ENCODE data around the gene FAM13C.
A peak's percentile ranks its signal among the peaks of the same experiment; 100 is the strongest.

The FAM13C gene

DNA sequence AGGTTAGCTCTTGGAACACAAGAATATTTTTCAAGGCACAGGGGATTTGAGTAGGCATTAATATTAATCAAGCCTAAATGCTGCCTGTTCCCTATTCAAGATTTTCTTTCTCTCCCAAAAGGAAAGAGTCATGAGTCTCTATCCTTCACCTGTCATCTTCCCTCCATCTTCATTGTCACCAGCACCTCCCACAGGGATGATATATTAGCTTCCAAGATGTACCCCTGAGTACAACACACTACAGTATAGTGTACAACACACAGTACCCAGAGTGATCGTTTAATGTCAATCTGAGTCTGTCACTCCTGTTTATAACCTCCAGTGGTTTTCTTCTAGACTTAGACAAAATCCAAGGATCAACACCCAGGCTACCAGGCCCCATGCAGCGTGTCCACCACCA, 50.1 kb downstream of the FAM13C start:
- DNase-seq = no peak

DNA sequence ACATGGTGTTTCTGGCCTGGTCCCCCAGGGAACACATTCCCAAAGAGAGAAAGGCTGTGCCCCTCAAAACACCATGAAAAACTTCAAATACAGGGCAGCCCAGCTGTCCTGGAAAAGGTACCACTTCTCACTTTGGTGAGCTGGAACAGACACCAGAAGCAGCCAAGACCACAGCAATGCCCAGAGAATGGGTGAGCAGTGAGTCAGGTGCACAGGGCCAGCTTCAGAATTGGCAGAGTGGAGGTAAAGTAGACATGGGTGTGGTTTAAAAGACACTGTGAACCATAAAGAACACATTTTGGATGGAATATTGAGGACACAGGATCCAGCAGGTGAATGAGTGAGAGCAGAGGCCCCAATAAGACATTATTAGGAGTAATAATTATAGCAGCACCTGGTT, 51.3 kb downstream of the FAM13C start:
- no peak for DNase-seq

DNA sequence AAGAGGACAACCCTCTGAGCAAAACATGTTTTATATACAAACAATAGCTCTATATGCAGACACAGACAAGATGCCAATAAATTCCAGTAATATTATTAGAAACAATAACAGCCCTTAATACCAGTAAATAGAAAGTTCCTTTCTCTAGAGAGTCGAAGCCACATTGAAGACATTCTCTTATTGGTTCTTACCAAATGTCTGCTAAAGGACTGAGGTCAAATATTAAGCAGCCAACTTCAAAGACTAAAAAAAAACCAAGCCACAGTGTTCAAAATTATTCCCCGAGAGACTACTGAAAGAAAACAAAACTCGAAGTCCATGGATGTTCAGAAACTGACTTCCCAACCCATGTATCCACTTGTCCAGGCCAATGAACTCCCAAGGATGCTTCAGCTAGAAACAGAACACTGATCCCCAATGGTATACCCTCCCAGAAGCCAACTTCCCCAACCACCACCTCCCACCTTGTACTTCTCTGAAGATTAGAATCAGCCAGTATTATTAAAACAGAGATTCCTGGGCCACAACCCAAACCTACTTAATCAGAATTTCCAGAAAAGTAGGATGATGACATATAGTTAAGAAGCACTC, 51.9 kb downstream of the FAM13C start:
- DNase-seq = no peak

DNA sequence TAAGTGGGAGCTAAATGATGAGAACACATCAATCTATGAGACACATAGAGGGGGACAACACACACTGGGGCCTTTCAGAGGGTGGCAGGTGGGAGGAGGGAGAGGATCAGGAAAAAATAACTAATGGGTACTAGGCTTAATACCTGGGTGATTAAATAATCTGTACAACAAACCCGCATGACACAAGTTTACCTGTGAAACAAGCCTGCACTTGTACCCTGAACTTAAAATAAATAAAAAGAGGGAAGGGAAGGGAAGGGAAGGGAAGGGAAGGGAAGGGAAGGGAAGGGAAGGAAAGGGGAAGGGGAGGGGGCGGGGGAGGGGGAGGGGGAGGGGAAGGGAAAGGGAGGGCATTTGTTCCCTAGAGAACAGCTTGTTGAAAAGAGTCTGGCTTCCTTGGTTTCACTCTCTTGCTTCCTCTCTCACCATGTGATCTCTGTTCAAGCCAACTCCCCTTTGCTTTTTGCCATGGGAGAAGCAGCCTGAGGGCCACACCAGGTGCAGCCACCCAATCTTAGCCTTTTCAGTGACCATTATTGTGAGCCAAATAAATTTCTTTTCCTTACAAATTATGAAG, 57.7 kb downstream of the FAM13C start:
- DNase-seq = no peak

DNA sequence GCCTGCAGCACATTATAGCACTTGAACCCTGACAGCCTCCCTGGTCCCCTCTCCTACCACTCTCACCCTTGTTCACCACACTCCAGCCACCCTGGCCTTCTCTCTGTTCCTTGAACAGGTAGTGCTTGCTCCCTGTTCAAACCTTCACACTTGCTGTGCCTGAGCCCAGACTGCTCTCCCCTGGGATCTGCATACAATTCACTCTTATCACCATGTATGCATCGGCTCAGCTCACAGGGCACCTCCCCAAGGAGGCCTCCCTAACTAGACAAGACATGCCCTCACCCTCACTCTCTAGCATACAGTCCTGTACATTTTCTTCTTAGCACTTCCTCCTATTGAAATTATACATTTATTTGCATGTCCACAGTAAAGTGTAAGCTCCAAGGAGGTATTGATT, 59.3 kb downstream of the FAM13C start:
- no peak for DNase-seq

DNA sequence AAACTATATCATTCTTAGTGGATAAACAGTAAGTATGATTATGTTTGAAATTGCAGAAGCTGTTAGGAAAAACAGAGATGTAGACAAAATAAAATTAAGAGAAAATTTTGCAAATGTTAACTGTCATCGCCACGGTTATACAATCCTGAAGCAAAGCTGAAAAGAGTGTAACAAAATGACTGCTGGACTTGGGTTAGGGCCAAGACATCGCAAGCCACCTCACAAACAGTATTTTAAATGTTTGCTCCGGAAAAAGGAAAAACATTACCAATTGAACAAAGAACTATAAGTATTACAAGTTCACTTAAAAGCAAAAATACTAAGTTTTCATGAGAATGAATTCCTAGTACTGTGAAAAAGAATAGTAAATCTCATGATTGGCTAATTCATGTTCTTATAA, 60.0 kb downstream of the FAM13C start:
- no peak for DNase-seq

DNA sequence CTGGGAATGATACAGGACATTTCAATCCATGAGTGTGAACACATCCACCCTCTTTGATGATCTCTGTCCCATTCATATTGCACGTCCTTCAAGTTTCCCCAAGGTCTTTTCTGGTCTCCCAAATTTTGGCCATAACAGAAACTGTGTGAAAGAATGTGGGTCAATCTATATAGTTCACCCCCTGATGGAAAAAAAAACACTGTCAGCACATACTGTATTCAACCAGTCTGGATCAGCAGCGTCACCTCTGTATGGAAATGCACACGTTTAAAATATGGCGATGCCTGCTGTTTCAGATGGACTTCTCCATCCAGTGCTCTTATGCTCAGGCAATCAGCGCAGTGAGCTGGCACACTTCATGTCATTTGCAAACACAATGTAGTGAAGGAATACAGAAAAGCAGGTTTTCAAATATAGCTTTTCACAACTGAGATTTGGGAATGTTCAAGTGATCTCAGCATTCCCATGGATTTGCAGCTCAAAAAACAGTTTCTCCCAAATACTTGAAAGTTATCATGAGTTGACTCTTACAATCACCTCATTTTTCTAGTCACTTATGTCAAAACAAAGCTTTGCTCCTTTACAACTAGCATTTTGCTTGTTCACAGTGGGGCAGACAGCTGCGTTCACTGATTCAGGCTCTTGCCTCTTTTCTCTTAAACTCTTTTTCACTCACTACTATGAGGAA, 61.1 kb downstream of the FAM13C start:
- no peak for DNase-seq

DNA sequence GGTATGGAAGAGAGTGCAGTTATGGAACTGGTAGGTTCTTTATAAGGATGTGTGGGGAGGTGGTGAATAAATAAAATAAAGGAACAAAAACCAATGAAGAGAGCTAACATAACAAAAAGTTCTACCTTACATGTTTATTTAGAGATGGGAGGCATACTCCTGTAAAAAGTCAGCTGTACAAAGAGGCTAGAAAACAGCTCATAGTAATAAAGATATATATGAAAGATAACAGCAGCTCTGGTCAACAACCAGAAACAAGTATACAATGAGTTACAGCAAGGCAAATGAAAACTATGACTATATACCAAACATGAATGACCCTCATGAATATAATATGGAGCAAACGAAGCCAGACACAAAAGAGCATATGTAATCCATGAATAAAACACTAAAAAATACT, 62.0 kb downstream of the FAM13C start:
- no peak for DNase-seq

DNA sequence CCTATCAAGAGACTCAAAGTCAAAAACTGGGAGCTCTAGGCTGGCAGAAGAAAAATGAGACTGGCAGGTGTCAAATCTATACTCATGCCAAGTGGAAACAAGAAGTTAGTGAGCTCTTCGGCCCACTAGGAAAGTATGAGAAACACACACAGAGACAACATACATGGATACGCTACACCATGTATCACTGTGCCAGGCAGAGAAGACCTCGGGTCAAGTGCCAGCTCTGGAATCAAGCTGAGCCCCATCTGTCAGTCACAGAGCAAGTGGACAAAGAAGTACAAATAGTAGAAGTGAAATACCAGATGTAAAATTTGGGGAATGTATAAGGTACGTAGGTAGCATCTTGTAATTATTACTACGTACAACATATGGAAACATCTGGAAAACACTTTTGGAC, 62.4 kb downstream of the FAM13C start:
- no peak for DNase-seq

DNA sequence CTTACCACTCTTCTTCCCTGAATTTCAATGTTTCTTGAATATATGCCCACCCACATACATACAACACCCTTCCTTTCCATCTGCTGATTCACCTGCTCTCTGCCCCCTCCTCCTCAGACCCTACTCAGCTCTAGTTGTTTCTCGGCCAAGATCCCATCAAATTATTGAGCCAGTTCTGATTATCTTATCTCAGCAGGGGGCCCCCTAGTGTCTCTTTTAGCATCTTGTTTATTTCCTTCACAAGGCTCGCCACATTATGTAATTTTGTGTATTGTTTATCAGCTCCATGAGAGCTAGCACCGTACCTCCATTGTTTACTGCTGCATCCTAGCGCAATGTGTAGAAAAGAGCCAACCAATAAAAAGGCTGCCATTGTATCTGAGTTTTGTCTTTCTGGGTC, 71.9 kb downstream of the FAM13C start:
- DNase-seq = no peak

DNA sequence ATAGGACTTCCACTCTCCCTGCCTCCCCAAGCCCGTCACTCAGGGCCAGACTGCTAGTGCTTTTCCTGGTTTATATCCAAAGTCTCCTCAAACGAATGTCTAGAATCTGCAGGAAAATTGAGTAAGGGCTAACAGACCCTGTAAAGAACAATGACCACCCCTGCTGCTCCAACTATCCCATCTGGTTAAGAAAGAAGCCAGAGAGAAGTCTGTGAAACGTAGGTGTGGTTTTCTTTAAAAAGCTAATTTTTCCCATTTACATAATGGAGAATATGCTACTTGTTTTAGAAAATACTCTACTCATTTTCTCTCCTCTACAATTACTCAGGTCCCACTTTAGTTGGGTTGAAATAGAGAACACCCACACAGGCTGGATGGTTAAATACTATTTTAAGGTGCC, 72.5 kb downstream of the FAM13C start:
- no peak for DNase-seq

DNA sequence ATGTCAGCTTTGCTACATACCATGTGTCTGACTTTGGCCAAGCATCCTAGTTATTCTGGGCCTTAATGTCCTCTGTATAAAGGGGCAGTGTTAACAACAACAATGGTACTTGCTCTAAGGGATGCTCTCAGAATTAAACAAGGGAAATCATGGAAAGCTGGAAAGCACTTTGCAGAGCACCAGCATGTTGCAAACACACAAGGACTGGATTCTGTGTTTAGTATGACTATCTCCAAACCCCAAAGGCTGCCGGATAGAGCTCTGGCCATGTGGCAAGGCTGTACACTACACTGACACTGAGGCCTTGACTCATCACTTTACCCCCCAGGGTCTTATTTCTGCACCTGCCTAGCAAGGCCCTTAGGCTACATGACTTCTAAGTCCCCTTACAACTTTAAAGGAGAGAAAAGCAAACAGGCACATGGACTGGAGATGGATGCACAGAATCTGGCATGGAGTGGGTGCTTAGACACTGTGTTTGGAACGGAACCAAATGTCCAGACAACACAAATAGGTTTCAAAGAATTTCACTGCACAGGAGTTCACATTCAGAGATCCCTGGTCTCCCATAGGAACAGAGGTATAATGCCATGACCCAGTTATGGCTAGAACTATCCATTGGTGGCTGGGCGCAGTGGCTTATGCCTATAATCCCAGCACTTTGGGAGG, 74.6 kb downstream of the FAM13C start:
- no peak for DNase-seq

DNA sequence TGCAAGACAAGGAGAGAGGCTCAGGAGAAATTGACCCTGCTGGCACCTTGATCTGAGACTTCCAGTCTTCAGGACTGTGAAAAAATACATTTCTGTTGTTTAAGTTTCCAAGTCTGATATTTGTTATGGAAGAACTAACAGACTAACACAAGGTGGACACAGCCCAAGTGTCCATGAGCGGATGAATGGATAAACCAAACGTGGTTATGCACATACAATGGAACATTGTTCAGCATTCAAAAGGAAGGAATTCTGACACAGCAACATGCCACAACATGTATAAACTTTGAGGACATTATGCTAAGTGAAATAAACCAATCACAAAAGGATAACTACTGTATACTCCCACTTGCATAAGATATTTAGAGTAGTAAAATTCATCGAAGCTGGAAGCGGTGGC, 76.5 kb downstream of the FAM13C start:
- no peak for DNase-seq

DNA sequence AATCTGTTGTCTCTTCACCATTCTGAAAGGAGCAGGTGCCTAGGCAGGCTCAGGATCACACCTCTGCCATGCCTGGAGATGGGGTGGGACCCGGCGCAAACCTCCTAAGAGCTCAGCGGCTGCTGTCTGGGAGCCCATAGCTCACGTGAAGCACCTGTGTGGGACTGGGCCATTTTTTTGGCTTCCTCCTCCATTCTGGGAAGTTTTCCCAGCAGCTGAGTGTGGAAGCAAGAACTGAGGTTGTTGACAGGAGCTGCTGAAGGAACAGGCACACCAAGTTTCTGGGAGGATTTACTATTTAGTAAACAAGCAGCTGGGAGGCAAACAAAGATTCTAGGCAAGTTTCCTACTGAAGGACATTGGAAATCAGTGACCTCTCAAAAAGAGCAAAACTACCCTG, 77.3 kb downstream of the FAM13C start:
- no peak for DNase-seq

DNA sequence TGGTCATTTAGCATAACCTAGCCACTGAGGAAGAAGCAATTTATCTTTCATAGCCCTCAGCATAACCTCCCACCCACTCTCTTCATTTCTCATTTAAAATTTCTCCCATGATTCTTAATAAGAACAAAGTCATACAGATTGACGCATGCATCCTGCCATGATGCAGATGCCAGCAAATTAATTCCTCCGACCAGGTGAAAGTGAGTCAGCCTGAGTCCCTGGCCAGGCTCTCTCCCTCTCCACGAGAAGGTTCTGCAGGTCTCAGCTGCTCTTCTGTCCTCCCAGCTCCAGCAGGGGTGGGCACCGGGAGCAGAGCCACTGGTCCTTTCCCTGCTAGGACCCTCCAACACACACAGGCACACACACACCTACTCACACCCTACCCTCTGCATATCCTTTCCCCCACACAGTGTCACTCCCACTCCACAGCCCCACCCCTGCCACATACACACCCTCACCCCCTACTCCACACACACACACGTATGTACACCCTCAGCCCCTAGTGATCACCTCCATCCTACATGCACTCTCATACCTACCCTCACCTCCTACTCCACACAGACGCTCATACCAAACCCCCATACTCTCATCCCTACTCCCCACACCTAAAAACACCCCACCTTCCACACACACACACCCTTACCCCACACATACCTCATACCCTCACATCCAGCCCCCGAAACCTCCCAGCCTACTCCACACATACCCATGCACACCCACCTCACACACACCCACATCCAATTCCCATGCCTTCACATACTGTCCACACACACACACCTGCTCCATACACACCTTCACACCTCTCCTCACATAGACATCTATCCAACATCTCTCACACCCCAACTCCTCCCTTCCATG, 78.0 kb downstream of the FAM13C start:
- DNase-seq = no peak

DNA sequence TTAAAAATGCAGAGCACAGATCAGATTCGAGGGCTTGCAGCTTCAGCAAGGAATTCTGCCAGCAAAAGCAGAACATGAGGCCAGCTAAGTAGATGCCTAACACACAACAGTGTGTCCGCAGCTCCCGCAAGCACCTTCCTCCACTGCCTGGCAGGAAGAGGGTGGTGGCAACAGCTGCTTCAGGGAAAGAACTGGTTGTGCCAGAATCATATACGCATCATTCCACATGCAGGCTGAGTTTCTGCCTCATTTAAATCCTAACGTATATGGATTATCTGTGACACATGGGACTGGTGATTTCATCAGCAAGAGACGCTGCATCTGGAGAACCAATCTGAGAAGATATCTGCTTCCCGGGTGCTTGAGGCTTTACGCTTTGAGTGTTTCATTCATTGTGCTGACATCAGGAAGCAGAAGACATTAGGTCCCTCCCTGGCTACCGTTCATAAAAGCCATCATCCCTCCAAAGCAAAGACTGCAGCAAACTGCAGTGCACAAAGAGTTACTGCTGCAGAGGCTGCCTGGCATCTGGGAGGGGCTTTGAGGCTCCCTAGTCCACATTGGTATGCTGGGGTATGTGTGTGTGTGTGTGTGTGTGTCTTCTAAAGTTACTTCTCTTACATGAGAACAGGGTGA, 78.8 kb downstream of the FAM13C start:
- peak; percentile 49 for DNase-seq

DNA sequence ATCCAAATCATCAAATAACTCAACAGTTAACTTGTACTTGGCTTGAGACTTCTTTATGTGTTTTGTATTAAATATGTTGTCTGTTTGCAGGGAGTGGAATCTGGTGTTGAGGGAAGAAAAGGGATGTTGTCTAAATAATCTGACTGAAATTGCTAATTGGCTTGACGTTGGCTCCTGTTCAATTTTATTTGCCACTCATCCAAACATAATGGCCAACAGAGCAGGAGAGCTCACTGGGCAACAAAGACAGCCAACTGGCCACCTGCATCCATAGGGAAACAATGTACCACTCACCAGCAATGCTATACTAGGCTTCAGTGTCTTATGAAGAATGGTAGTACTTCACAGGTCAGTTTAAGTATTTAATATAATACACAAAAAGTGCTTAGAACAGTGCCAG, 80.5 kb downstream of the FAM13C start:
- DNase-seq = no peak

DNA sequence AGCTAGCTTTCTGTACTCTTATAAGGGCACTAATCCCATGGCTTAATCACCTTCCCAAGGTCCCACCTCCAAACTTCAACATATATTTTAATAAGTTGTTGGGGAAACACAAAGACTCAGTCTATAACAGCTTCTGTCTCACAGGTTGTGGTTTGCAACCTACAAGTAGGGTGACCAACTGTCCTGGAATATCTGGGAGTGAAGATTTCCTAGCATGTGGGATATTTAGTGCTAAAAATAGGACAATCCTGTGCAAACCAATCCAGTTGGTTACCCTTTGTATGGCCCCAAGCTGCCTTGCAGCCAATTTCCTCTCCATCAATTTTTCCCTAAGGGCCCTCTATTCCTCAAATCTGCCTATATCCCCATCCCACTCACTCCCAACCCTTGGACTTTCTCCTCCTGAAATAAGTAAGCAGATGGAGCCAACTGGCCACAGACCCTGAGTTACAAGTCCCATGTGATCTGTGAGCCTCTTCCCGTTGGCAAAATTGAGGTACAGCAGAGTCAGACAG, 82.3 kb downstream of the FAM13C start:
- DNase-seq = no peak

DNA sequence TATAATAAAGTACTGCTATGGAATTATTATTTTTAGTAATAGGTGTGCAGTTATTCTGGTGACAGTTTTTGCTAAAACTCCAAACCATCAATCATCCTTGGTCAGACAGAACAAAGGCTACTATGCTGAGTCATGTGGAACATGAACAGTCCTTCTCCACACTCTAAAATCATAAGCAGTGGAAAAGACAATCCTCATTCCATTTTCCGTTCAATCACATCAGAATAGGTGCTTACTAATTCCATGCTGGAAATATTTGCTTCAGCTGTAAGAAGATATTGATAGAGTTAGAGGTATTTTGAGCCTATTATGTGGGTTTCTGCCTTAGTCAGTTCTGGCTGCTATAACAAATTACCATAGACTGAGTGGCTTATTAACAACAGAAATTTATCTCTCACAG, 82.9 kb downstream of the FAM13C start:
- DNase-seq = no peak

DNA sequence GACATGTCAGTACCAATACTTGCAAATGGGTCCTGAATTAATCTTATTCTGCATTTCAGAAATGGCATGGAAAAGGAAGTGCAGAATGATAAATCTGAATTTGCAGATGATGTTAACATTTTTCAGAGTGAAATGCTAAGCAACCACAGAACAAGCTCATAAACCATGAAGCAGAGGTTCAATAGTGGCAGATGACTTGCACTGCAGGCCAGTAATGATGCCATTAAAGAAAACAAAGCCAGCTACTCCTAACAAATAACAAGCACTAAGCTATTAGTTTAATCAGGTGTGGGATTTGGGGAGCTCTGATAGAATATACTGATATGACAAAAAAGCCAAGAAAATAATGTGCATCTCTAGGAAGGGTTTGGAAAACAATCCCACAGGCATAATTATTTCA, 85.4 kb downstream of the FAM13C start:
- no peak for DNase-seq

DNA sequence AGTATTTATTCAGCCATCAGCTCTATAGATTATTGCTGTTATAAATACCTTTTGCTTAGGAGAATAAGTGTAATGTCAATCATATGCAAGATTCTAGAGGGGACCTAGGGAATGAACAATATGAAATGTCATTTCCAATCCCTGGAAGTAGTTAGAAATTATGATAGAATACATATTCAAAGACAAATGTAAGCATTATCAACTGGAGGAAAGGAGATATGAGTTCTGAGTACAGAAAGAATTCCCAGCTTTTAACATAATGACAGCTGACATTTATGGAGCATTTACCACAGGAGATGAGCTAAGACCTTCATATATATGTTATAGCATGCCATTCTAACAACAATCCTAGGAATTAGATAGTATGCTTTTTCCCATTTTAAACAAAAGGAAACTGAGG, 86.2 kb downstream of the FAM13C start:
- no peak for DNase-seq

DNA sequence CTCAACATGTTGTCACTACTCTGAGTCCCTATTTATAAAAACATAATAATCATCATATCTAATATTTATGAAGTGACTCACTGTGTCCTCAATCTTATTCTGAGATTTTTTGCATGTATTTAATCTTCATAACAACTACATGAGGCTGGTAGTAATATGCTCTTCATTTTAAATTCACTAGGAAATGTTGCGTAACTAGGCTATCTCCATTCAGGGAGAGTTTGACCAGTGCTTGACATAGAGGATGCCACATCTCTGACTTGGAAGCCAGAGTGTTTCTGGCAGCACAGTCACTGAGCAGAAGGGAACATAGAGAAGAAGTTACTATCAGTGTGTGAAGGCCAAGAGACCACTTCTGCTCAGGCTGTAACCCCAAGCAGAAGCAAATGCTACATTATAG, 88.9 kb downstream of the FAM13C start:
- DNase-seq = no peak

DNA sequence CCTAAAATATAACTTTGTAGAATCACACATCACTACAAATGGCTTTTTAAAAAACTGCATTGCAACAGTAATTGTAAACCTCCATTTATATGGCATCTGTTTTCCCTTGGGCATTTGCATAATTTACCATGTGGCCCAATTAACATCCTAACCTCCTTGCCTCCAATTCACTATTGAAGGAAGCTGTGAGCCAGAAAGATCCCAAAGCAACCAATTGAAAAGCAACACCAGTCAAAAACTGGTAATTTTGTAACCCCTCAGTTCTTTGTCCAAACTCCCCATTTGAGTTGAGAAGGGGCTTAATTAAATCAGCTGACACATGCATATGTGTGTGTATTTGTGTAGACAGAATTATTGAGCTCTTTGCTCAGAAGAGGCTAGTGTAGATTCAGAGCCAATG, 90.3 kb downstream of the FAM13C start:
- no peak for DNase-seq

All from left hindlimb (tissue), 1 donor.